GM21619 (cell line): ENCODE measurements around the gene SEC14L6.
"Not testable (repeated sequence)": the region's sequence is repeated elsewhere in the genome, so short reads cannot be mapped to it uniquely, and the experiment has no call there.

ENCODE experiments used
- ATAC-seq: cut with Tn5 transposase; IDR thresholded peaks from one replicate; pipeline ENCODE4 v1.9.1; 2021; ENCODE audit not compliant: unreplicated experiment

Gene SEC14L6

DNA sequence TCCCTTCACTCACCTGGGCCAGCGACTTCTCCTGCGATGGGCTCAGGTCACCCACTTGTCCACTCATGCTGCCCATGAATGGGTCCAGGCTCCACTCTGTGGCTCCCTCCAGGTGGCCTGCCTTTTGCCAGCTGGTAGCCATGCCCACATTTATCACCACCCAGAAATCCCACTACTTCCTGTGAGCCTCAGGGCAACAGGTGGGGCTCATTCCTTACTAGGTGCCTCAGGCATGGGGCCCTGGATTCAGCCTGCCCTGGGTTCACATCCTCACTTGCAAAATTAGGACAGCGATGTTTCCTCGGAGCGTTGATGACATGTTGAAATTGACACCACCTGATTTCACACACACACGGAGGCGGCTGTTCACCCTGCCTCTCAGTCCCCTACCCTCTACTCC lies at the start of gene SEC14L6:
Gene SEC14L6 (minus strand): TSS at position 126 of the 400 bp plus-strand sequence. CDS start 59 bp downstream, at position 67.
- ATAC-seq, result no peak

DNA sequence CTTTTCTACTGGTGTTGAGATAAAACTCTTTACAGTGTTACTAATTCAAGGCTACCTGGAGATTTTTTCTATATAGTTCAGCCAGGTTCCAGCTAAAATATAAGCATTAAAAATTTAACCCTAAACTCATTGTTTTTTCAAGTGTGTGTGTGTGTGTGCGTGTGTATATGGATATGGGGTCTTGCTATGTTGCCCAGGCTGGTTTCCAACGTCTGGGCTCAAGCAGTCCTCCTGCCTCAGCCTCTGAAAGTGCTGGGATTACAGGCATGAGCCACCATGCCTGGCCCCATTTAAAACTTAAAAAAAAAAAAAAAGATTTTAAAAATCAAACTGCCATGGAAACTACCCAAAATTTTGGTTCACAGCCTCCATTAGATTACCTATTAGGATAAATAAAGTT lies 49.7 kb upstream of the SEC14L6 start:
- no peak for ATAC-seq

DNA sequence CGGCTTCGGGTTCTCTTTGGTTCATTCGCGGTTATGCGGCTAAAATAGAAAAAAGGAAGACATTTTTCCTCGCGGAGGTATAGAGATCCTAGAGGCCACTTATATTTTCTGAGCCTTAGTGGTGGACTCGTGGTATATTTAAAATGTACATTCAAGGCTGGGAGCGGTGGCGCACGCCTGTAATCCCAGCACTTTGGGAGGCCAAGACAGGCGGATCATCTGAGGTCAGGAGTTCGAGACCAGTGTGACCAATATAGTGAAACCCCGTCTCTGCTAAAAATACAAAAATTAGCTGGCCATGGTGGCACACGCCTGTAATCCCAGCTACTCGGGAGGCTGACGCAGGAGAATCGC lies 45.8 kb upstream of the SEC14L6 start:
- not testable (repeated sequence) for ATAC-seq

DNA sequence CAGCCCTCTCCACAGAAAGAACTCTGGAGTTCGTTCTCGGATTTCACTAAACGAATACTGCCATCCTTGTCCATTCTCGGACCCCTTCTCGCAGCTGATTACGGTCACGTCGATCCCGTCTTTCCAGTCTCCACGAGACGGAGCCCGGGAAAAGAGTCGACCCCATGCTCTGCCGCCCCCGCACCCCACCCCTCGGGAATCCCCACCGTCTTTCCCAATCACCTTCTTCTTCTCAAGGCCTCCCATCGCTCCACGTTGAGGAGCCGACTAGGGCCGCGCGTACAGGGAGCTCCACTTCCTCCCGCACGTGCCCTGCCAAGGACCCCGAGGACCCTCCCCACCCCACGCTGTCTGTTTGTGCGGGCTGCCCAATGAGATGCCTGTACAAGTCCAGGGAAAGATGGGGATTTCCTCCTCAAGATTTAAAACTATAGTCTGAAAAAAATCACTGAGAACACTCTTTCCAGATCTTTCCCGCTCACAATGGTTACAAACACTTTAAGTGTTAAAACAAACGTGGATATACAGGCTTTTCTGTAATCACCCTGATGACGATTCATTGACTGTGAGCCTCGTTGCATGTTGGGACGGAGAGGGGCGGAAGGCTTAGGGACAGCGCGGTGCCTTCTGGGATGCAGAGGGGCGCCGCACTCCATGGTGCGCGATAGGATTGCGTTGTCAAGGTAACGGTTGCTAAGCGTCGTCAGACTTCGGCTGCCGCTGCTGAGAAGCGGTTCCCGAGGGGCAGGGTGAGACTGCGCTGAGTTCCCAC lies 45.2 kb upstream of the SEC14L6 start, which contains the start of gene PES1:
Gene PES1 (minus strand): TSS at position 323 of the 772 bp plus-strand sequence. CDS start 77 bp downstream, at position 246.
- peak; percentile 97 for ATAC-seq

DNA sequence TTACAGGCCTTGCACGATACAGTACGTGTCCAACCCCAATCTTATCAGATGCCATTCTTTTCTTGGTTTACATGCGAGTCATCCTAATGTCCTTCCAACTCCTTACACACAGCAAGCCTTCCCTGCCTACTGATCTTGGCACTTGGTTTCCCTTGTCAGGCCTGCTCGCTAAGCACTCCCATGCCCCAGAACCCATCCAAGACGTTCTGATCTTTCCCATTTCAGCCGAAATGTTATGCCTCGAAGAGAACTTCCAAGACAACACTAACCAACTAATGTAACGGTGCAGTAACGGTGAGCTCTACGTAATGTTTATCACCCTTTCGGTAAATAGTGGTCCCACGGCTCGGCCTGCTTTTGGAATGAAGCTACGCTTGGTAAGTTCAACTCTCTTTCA lies 44.6 kb upstream of the SEC14L6 start:
- ATAC-seq, result no peak

GRCh38 chr22:30586414-30586813 lies 39.9 kb upstream of the SEC14L6 start:
- ATAC-seq, result no peak

DNA sequence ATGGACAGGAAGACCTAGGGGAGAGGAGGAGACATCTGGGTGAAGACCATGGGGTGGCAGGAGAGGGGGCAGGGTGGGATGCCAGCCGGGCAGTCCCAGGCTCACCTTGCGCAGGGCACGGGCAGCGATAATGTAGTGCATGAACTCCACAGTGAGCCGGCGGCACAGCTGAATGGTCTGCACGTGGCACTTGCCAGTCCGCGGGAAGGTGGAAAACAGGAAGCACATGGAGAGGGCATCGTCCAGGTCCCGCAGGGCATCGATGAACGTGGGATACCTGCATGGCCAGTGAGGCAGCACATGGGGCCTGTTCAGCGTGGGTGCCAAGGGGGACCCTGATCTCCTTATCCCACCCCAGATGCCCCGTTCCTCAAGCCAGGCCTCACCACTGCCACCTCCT lies 37.9 kb upstream of the SEC14L6 start:
- no peak for ATAC-seq

DNA sequence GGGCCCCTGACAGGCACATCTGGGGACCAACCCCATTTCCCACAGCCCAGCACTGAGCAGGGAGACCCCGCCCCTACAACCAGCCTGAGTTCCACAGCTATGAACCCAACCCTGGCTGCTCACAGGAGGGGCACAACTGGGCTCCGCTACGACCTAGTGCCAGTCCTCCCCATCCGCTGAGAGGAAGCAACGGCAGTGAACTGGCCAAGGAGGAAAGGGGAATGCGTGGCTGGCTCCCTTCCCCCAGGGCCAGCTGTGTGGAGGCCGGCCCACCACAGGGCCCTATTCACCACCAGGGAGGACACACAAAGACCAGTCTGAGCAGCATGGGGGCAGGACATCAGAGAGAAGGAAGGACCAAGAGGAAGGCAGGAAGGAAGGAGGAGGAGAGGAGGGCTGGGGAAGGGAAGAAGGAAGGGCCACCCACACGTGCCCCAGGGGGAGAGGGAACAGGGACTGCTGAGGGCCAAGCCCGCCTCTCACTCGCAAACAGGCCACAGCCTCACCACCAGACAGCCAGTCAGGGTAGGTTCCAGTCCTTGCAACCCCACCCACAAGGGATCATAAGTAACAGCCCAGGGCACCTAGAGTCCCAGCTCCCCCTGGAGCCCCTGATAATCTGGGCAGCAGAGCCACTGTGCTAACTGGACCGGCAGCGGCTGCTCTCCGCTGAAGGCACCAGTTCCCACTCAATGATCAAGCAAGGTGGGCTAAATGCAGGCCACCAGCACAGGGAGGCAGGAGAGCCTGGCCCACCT lies 36.4 kb upstream of the SEC14L6 start:
- ATAC-seq, result no peak

- ATAC-seq, result no peak
These were observed 35.5 kb upstream of the SEC14L6 start for GRCh38 chr22:30582051-30582450.

GRCh38 chr22:30580896-30581295 lies 34.4 kb upstream of the SEC14L6 start:
- ATAC-seq, result no peak

DNA sequence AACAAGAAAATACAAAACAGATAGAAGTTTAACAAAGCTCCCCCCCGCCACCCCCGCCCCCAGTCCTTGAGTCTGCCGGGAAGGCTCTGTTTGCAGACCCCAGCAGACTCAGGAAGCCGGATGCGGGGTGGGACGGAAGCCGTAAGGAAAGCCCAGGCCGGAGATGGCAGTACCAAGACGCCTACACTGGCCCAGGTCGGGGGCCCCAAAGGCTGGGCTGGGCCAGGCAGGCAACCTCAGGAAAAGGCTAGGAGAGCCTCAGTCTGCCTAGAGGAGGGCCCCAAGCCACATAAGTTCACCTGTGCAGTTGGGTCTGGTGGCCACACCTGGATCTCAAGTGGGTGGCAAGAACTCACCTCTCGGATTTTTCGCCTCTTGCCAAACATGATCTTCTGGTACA lies 31.9 kb upstream of the SEC14L6 start:
- no peak for ATAC-seq

- no peak for ATAC-seq
These were observed 29.3 kb upstream of the SEC14L6 start for GRCh38 chr22:30575859-30576258.

DNA sequence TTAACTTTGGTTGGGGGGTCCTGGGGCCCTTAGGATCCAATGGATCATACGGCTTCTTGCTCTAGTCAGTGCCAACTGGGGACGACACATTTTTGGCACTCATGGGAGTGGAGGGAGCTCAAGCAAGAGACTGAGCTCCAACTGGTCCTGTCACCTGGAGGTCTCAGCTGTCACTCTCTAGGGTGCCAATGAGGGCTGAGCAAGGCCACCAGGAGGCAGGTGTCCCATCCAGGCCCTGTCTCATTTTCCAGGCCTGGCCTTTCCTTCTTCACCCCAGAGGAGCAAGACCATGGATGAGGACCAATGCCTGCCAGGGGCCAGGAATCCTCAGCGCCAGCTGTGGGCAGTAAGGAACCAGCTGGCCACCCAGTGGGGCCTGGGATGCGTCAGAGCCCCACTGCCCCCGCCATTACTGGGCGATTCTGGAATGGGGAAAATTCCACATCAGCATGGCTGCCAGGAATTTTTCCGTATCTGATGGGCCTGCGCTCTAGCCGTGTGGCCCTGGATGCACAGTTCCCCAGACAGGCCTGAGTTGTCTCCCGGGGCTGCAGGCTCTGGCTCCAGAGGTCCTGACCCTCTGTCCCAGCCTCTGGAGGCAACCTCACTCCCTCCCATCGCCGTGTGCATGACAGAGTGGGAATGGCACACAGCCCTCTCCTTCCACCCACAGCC lies 28.6 kb upstream of the SEC14L6 start:
- no peak for ATAC-seq

GRCh38 chr22:30574095-30574981 lies 27.8 kb upstream of the SEC14L6 start, which contains the start of gene GAL3ST1:
GAL3ST1 (minus strand) TSS chr22:30574665; CDS start chr22:30557392, 17,273 bp downstream.
- no peak for ATAC-seq

DNA sequence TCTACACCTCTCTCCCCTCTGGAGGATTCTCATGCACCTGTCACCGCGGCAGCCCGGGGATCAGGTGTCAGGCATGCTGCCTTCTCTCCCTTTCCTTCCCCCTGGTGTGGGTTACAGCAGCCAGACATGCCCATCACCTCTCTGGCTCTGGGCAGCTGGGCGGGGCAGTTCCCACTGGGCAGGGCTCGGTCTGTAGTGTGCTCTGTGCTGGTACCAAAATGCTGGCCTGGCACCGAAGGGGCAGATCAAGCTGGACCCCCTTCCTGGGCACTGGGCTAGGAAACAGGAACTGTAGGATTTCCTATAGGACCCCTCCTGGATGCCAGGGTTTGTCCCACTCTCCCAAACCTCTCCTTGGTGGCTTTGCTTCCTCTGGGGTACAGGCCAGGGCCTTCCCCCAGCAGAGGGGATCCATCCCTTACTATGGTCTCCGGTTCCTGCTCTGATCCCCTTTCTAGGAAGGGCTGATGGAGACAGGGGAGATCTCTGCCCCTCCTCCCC lies 27.1 kb upstream of the SEC14L6 start:
- ATAC-seq, result no peak

DNA sequence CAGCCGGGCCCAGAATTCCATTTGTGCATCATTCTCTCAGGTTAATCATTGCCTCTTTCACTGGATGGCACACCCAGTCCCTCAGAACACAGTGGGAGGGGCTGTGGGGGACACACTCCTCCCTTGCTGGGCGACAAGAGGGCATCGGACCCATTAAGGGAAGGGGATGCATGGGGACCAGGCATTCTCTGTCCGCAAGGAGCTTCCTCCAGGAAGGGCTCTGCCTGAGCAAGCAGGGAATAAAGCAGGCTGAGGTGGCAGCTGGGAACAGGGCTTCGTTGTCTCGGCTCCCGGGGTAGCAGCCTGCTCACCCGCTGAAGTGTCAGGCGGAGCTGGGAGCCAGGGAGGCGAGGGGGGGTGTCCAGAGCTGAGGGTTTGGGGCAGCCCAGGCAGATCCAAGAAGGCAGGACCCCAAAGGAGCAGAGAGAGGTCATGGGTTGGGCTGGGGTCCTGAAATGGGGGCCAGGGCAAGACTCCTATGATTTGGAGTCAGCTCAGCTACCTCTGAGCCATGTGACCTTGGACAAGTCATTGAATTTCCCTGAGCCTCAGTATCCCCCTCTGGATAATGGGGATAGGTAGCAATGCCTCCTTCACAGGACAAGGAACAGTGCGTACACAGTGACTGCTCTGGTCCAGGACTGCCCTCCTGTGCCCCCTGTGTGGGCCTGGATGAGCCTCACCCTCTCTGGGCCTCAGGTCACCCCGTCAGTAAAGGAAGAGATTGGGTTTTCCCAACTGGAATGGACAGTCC lies 26.5 kb upstream of the SEC14L6 start:
- no peak for ATAC-seq

GRCh38 chr22:30572210-30572609 lies 25.7 kb upstream of the SEC14L6 start:
- no peak for ATAC-seq

GRCh38 chr22:30569674-30570202 lies 23.2 kb upstream of the SEC14L6 start:
- no peak for ATAC-seq

GRCh38 chr22:30568137-30568805 lies 21.7 kb upstream of the SEC14L6 start:
- no peak for ATAC-seq
